Keratinocyte (primary cell): ENCODE results near the gene ZNF710. TPM values are rescaled to one million over a fixed set of nuclear protein-coding genes. Genes with fewer than 3 reads are reported as not detected.

Experiments used
- DNase-seq: peaks from one replicate; pipeline ENCODE4 v3.0.0-alpha.2; 2011; ENCODE audit warnings: low read depth, missing footprints, low spot score
- FAIRE-seq: peaks from 2 replicates; lab custom pipeline; 2011; peaks lifted over from hg19 to GRCh38; lab: Jason Lieb, UNC
- H2AFZ ChIP-seq: 2 replicates; pipeline ENCODE4 v1.6.0; 2012; ENCODE audit warnings: low read length, control low read depth, inconsistent platforms; ENCODE audit not compliant: control insufficient read depth
- H3K27ac ChIP-seq: 2 replicates; pipeline ENCODE4 v1.5.1; 2011; ENCODE audit warnings: low read length; ENCODE audit not compliant: control insufficient read depth, insufficient read depth
- H3K27me3 ChIP-seq: 3 replicates; pipeline ENCODE4 v1.6.0; 2011; ENCODE audit warnings: low read length; ENCODE audit not compliant: control insufficient read depth, insufficient read depth; ENCODE audit errors: extremely low read depth
- H3K36me3 ChIP-seq, 2 experiments: 2 replicates in 1 of 2; 3 replicates in 1 of 2; pipeline ENCODE4 v1.5.1; 2011; ENCODE audit warnings: low read length in 2 of 2, mild to moderate bottlenecking in 1 of 2; ENCODE audit not compliant: control insufficient read depth in 2 of 2, insufficient read depth in 2 of 2; ENCODE audit errors: extremely low read depth in 1 of 2
- H3K4me1 ChIP-seq: 3 replicates; pipeline ENCODE4 v1.5.1; 2011; ENCODE audit warnings: low read length; ENCODE audit not compliant: control insufficient read depth, insufficient read depth; ENCODE audit errors: extremely low read depth
- H3K4me2 ChIP-seq: 3 replicates; pipeline ENCODE4 v1.6.0; 2011; ENCODE audit warnings: low read depth, low read length; ENCODE audit not compliant: control insufficient read depth, insufficient read depth; ENCODE audit errors: extremely low read depth
- H3K4me3 ChIP-seq, 3 experiments: fragments of 200-600 bp in 1 of 3; sonication (generic) in 1 of 3; 2 replicates in 2 of 3; 3 replicates in 1 of 3; pipeline ENCODE4 v1.5.1; 2011 to 2016; ENCODE audit warnings: low read length in 3 of 3, mild to moderate bottlenecking in 3 of 3, control low read depth in 2 of 3, inconsistent platforms in 1 of 3, low read depth in 1 of 3, mixed read lengths in 1 of 3, mixed run types in 1 of 3, moderate library complexity in 1 of 3; ENCODE audit not compliant: control insufficient read depth in 2 of 3, insufficient read depth in 2 of 3; ENCODE audit errors: extremely low read depth in 1 of 3
- H3K79me2 ChIP-seq: 2 replicates; pipeline ENCODE4 v1.6.0; 2012; ENCODE audit warnings: low read length; ENCODE audit not compliant: control insufficient read depth, insufficient read depth
- H3K9ac ChIP-seq: 3 replicates; pipeline ENCODE4 v1.6.0; 2011; ENCODE audit warnings: low read length; ENCODE audit not compliant: control insufficient read depth, insufficient read depth; ENCODE audit errors: extremely low read depth
- H3K9me1 ChIP-seq: 3 replicates; pipeline ENCODE4 v1.6.0; 2011; ENCODE audit warnings: low read length; ENCODE audit not compliant: control insufficient read depth, insufficient read depth; ENCODE audit errors: extremely low read depth
- H3K9me3 ChIP-seq: 2 replicates; pipeline ENCODE4 v1.5.1; 2012; ENCODE audit warnings: low read depth, low read length; ENCODE audit not compliant: control insufficient read depth
- H4K20me1 ChIP-seq: 3 replicates; pipeline ENCODE4 v1.6.0; 2011; ENCODE audit warnings: low read length; ENCODE audit not compliant: control insufficient read depth, insufficient read depth; ENCODE audit errors: extremely low read depth
- CTCF ChIP-seq, 3 experiments: IDR thresholded peaks in 1 of 3; conservative IDR thresholded peaks in 1 of 3; optimal IDR thresholded peaks in 1 of 3; 2 replicates in 2 of 3; 3 replicates in 1 of 3; pipeline versions ENCODE3 to v1.5.1; 2011; ENCODE audit warnings: low read length in 3 of 3, mild to moderate bottlenecking in 3 of 3, moderate library complexity in 2 of 3, control low read depth in 1 of 3, inconsistent platforms in 1 of 3; ENCODE audit not compliant: insufficient read depth in 2 of 3; ENCODE audit errors: extremely low read depth in 1 of 3
- EZH2 ChIP-seq: IDR thresholded peaks from one replicate; pipeline ENCODE4 v1.6.1; 2012; ENCODE audit warnings: inconsistent platforms, mild to moderate bottlenecking, low read length, moderate library complexity
- dilution Hi-C: fragments of 300-500 bp; cut with MboI; formaldehyde crosslinking; loops from one replicate; pipeline ENCODE4 v1.7.0; 2020; ENCODE audit warnings: low sequenced_read_pairs; ENCODE audit not compliant: extremely low pct_ligation_motif_present
- polyA plus RNA-seq, 5 experiments: library from polyadenylated mRNA; depleted of rRNA in 3 of 5; stranded (reverse) in 3 of 5; stranded (forward) in 1 of 5; unstranded in 1 of 5; fragments of >200 nt; gene quantifications; 1 replicate in 1 of 5; 2 replicates in 3 of 5; 3 replicates in 1 of 5; pipeline versions ENCODE4 v1.2.1 to v1.2.3, GENCODE V29; 2011 to 2012; ENCODE audit warnings: missing spikeins in 2 of 5, low read depth in 1 of 5, low replicate concordance in 1 of 5

ZNF710 gene
- polyA plus RNA-seq, 1 donor (not counting 4 experiments of a cell fraction or from before 2014, with no cell fraction given): 4.5 TPM

GRCh38 chr15:90043530-90044010 lies 42.4 kb downstream of the ZNF710 start:
- peaks cover 4% of the 10 kb centered on the region for H3K9me1 ChIP-seq
- no peak overlapping the region for H3K27ac ChIP-seq
- no peak overlapping the region for H3K4me2 ChIP-seq
- DNase-seq (no peak), FAIRE-seq (no peak)
- no peaks in the 10 kb centered on the region for H3K27me3 ChIP-seq
- TF ChIP-seq EZH2 (no peak), CTCF (optimal IDR thresholded peaks at IDR 0.05 in 1 of 3, IDR thresholded peaks at IDR 0.05 in 1 of 3, conservative IDR thresholded peaks at IDR 0.05 in 1 of 3; ENCODE audit: extremely low read depth in 1 of 3, insufficient read depth in 2 of 3, low read length in 3 of 3) (no peak)
- H3K9ac ChIP-seq: no peak overlapping the region
- H3K4me1 ChIP-seq: peaks cover 31% of the 10 kb centered on the region
- H3K9me3 ChIP-seq: no peaks in the 10 kb centered on the region
- no peak overlapping the region for H2AFZ ChIP-seq
- no peak overlapping the region for H3K4me3 ChIP-seq
- H3K79me2 ChIP-seq: peaks cover 13% of the 10 kb centered on the region
- dilution Hi-C loops: no loop called here
- no peaks in the 10 kb centered on the region for H4K20me1 ChIP-seq
- peaks cover 4 to 6% of the 10 kb centered on the region in 2 experiments for H3K36me3 ChIP-seq

- Histone ChIP-seq H2AFZ (no peak overlapping the region), H3K9me1 (peaks cover 4% of the 10 kb centered on the region), H3K4me1 (peaks cover 31% of the 10 kb centered on the region), H3K4me3 (no peak overlapping the region), H3K9ac (no peak overlapping the region), H3K36me3 (peaks cover 4 to 6% of the 10 kb centered on the region in 2 experiments), H4K20me1 (no peaks in the 10 kb centered on the region), H3K9me3 (no peaks in the 10 kb centered on the region), H3K79me2 (peaks cover 12% of the 10 kb centered on the region), H3K4me2 (no peak overlapping the region), H3K27me3 (no peaks in the 10 kb centered on the region), H3K27ac (no peak overlapping the region)
- TF ChIP-seq CTCF (optimal IDR thresholded peaks at IDR 0.05 in 1 of 3, IDR thresholded peaks at IDR 0.05 in 1 of 3, conservative IDR thresholded peaks at IDR 0.05 in 1 of 3; ENCODE audit: extremely low read depth in 1 of 3, insufficient read depth in 2 of 3, low read length in 3 of 3): no peak
- TF ChIP-seq EZH2: no peak
- DNase-seq (no peak), FAIRE-seq (no peak)
- dilution Hi-C loops: no loop called here
Observed at GRCh38 chr15:90044191-90044590, 43.1 kb downstream of the ZNF710 start.
